WI38 (cell line): ENCODE results near the gene BEGAIN.

ENCODE experiments used
- H3K4me3 ChIP-seq: 2 replicates; pipeline ENCODE4 v1.5.1; 2011; ENCODE audit warnings: low read depth, mild to moderate bottlenecking, control low read depth, low read length
- TF ChIP-seq, protein P1 (sequence below): IDR thresholded peaks from 2 replicates; pipeline ENCODE4 v1.5.1; 2012; ENCODE audit warnings: low read depth, mild to moderate bottlenecking, control low read depth, low read length

The BEGAIN gene

DNA sequence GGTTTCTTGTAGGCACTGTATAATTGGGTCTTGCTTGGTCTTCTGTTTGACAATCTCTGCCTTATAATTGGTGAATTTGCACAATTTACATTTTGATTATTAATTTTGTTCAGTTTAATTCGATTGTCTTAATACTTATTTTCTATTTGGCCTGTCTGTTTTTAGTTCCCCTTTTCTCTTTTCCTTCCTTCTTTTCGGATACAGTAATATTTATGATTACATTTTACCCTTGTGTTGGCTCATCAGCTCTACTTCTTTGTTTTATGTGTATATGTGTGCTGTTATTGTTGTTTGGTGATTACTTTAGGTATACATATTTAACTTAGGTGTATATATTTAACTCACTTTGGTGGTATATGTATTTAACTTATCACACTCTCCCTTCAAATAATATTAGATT lies 12.8 kb upstream of the BEGAIN start:
- H3K4me3 ChIP-seq = no peak overlapping the region
- TF ChIP-seq, protein P1, sequence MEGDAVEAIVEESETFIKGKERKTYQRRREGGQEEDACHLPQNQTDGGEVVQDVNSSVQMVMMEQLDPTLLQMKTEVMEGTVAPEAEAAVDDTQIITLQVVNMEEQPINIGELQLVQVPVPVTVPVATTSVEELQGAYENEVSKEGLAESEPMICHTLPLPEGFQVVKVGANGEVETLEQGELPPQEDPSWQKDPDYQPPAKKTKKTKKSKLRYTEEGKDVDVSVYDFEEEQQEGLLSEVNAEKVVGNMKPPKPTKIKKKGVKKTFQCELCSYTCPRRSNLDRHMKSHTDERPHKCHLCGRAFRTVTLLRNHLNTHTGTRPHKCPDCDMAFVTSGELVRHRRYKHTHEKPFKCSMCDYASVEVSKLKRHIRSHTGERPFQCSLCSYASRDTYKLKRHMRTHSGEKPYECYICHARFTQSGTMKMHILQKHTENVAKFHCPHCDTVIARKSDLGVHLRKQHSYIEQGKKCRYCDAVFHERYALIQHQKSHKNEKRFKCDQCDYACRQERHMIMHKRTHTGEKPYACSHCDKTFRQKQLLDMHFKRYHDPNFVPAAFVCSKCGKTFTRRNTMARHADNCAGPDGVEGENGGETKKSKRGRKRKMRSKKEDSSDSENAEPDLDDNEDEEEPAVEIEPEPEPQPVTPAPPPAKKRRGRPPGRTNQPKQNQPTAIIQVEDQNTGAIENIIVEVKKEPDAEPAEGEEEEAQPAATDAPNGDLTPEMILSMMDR = no peak

DNA sequence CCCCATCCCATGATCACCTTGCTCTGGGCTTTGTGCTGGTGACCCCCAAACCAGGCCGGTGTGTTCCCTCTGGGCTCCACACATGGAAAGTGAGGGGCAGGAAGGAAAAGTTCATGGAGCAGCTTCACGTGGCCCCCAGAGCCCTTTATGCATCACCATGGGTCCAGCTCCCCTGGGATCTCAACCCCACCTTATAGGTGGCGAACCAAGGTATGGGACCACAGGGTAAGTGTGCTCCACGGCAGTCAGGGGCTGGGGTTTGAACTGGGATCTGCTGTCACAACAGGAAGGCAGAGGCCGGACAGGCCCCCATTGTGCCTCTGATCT lies 7.4 kb upstream of the BEGAIN start:
- TF ChIP-seq, protein P1 = no peak
- H3K4me3 ChIP-seq = no peak overlapping the region

DNA sequence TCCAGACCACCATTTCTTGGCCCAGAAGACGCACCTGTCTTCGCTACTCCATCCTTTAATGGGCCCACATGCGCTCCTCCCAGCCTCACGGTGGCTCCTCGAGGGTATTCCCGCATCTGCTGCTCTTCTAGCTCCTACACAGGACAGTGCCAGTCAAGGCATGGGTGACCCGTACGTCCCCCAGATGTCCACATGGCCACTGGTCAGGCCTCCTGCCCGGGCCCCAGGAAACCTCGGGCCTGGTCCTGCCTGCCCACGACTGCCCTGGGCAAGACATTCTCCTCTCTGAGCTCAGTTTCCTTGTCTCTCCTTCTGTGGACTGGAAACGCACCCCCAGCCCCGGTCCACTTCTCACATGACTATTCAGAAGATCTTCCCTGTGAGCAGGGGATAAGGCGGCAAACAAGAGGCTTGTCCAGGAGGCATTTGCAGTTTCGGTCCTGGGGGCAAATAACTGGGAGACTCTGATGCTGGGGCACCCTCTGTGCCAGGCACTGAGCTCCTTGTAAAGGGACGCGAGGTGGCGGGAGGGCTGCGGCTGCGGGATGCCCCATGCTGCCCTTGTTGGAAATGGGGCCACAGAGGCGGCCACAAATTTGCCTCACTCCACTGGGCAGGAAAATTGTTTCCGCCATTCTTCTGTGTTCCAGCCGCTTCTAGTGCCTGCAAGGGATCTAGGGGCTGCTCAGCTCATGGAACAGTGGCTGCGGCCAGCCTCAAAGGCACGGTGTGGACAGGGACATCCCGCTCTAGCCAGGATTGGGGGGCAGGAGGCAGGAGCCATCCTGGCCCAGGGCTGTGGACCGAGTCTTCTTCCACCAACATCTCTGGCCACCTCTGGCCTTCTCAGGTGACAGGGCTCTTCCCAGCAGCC lies 6.8 kb upstream of the BEGAIN start:
- H3K4me3 ChIP-seq = no peak overlapping the region
- TF ChIP-seq, protein P1 = no peak

DNA sequence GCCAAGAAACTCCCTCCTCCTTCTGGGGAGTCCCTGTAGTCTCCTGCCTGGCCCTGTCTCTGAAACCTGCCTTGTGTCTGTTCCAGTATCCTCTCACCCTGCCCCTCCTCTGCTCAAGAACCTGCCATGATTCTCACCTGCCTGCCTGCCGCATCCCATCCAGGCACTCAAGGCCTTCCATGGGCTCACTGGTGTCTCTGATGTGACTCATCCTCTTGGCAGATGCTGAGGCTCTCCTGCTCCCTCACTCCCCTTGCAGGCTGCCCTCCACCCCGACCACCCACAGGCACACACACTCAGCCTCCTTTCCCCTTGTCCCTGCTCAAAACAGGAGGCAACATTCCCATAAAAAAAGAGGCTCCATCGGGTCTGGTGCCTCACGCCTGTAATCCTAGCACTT lies 5.8 kb upstream of the BEGAIN start:
- H3K4me3 ChIP-seq = no peak overlapping the region
- TF ChIP-seq, protein P1 = no peak

DNA sequence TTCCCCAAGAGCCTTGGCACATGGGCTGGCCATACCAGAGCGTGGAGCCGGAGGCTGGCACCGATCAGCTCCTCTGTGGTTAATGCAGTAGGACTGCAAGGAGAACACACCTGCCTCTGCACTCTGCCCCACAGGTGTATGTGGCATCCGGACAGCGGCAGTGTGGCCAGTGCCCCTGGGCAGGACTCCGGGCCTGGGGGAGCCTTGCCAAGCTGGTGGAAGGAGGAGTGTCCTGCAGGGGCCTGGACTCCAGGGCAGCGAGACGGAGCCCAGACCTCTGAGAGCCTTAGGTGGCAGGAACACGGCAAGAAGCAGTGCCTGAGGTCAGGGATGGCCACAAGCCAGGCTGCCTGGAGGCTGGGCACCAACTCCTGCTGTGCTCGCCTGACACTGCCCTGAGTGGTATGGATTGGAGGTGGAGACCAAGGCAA lies 5.3 kb upstream of the BEGAIN start:
- H3K4me3 ChIP-seq = no peak overlapping the region

DNA sequence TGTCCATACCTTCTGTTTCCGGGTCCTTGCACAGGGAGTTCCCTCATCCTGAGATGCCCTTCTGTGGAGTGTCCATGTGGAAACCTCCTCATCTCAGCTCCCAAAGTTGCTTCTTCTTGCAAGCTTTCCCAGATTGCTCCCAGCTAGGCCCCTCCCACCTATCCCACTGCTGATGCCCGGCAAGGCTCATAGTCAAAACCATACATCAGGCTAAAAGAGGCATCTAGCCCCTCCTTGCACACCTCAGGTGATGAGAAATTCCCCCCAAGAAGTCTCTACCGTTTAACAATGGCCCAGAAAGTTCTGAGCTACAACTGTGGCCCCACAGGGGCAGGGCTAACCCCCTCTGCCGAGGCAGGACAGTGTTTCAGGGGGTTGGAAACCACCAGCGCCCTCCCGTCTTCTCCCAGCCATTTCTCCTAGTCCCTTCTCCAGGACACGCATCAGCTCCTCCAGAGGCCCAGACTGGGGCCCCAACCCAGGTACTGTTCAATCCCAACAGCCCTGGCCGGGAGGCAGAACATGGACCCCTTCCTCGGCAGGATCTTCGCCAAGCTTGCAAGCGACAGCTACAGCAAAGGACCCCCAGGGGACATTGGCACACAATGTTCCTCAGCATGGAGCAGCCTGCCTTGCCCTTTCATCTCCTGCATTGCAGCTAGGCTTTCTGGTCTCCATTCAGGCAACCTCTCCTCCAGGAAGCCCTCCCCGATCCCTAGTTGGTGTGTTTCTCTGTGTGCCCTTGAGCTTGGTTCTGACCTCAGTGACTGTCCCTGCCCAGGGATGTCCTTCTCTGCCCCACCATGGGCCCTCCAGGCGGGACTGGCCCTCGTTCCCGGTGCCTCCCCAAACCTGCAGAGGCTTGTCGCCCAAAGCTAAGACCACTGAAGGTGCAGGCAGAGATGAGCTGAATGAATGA lies 4.5 kb upstream of the BEGAIN start:
- no peak overlapping the region for H3K4me3 ChIP-seq
- TF ChIP-seq, protein P1 = no peak

More for the DNA sequence above, 5.3 kb upstream of the BEGAIN start:
- TF ChIP-seq, protein P1 = no peak
